HG02943 (cell line): ENCODE measurements around the gene LCMT1.
"Not testable (repeated sequence)": the region's sequence is repeated elsewhere in the genome, so short reads cannot be mapped to it uniquely, and the experiment has no call there.

Experiments used
- ATAC-seq: cut with Tn5 transposase; IDR thresholded peaks from one replicate; pipeline ENCODE4 v1.9.1; 2021; ENCODE audit warnings: mild to moderate bottlenecking, low read depth, moderate library complexity; ENCODE audit not compliant: unreplicated experiment

The LCMT1 gene

GRCh38 chr16:25181236-25181635, 69.7 kb downstream of the LCMT1 start:
- not testable (repeated sequence) for ATAC-seq

GRCh38 chr16:25184771-25185170, 73.2 kb downstream of the LCMT1 start:
- no peak for ATAC-seq

- ATAC-seq: no peak
These were observed 75.9 kb downstream of the LCMT1 start for GRCh38 chr16:25187491-25187795.

- ATAC-seq: no peak
These were observed 77.8 kb downstream of the LCMT1 start for GRCh38 chr16:25189305-25189704.

GRCh38 chr16:25192096-25192495, 80.6 kb downstream of the LCMT1 start:
- no peak for ATAC-seq

GRCh38 chr16:25194273-25194878, 82.8 kb downstream of the LCMT1 start:
- no peak for ATAC-seq

GRCh38 chr16:25198021-25198420, 86.5 kb downstream of the LCMT1 start:
- no peak for ATAC-seq

- no peak for ATAC-seq
These were observed 87.9 kb downstream of the LCMT1 start for GRCh38 chr16:25199457-25199856.

GRCh38 chr16:25210758-25211157, 99.2 kb downstream of the LCMT1 start:
- ATAC-seq: no peak

GRCh38 chr16:25212636-25213035, 101.1 kb downstream of the LCMT1 start:
- ATAC-seq: no peak

- no peak for ATAC-seq
These were observed 102.3 kb downstream of the LCMT1 start for GRCh38 chr16:25213709-25214397.

- ATAC-seq: no peak
These were observed 105.6 kb downstream of the LCMT1 start for GRCh38 chr16:25217112-25217511.

- no peak for ATAC-seq
These were observed 106.4 kb downstream of the LCMT1 start for GRCh38 chr16:25217921-25218320.

GRCh38 chr16:25219070-25219737, 107.7 kb downstream of the LCMT1 start:
- no peak for ATAC-seq

GRCh38 chr16:25222959-25223358, 111.4 kb downstream of the LCMT1 start:
- ATAC-seq: no peak

- ATAC-seq: no peak
These were observed 112.4 kb downstream of the LCMT1 start for GRCh38 chr16:25223964-25224363.

GRCh38 chr16:25224731-25225319, 113.3 kb downstream of the LCMT1 start:
- ATAC-seq: no peak
